Neural cell (in vitro differentiated cells): ENCODE data around the gene GMPPA. TPM values are rescaled to one million over a fixed set of nuclear protein-coding genes. Genes with fewer than 3 reads are reported as not detected.

ENCODE experiments used
- H2AFZ ChIP-seq: fragments of 200-600, 300-800 bp; sonication (generic), shearing (Covaris generic); 2 replicates; pipeline ENCODE4 v1.6.0; 2014; ENCODE audit warnings: low read depth, mild to moderate bottlenecking, antibody characterized with exemption, low read length, moderate library complexity
- H3F3A ChIP-seq: fragments of 200-600 bp; shearing (Covaris generic); 2 replicates; pipeline ENCODE4 v1.6.1; 2016; ENCODE audit warnings: mild to moderate bottlenecking, moderate library complexity, mixed read lengths, antibody characterized with exemption, low read length; ENCODE audit not compliant: insufficient read depth, poor library complexity, severe bottlenecking
- H3K27ac ChIP-seq: fragments of 200-600, 300-800 bp; sonication (generic), shearing (Covaris generic); 2 replicates; pipeline ENCODE4 v1.5.1; 2014; ENCODE audit warnings: mild to moderate bottlenecking, low read length, moderate library complexity
- H3K27me3 ChIP-seq: fragments of 300-800, 200-600 bp; sonication (generic), shearing (Covaris generic); 2 replicates; pipeline ENCODE4 v1.6.0; 2014; ENCODE audit warnings: mild to moderate bottlenecking, low read depth, low read length, moderate library complexity; ENCODE audit not compliant: insufficient read depth
- H3K36me3 ChIP-seq: fragments of 300-800, 200-600 bp; sonication (generic), shearing (Covaris generic); 2 replicates; pipeline ENCODE4 v1.5.1; 2014; ENCODE audit warnings: mild to moderate bottlenecking, antibody characterized with exemption, low read length, moderate library complexity; ENCODE audit not compliant: insufficient read depth
- H3K4me2 ChIP-seq: fragments of 300-800, 200-600 bp; sonication (generic), shearing (Covaris generic); 2 replicates; pipeline ENCODE4 v1.6.0; 2014; ENCODE audit warnings: mild to moderate bottlenecking, low read length
- H3K4me3 ChIP-seq: fragments of 300-800, 200-600 bp; sonication (generic), shearing (Covaris generic); 2 replicates; pipeline ENCODE4 v1.5.1; 2014; ENCODE audit warnings: mild to moderate bottlenecking, low read length, moderate library complexity
- H3K79me2 ChIP-seq: fragments of 200-600 bp; shearing (Covaris generic); replicated peaks from 2 replicates; pipeline ENCODE4 v1.6.0; 2014; ENCODE audit warnings: mild to moderate bottlenecking, low read length, moderate library complexity; ENCODE audit not compliant: insufficient read depth
- H3K9ac ChIP-seq: fragments of 300-800, 200-600 bp; sonication (generic), shearing (Covaris generic); 2 replicates; pipeline ENCODE4 v1.6.1; 2016; ENCODE audit warnings: mild to moderate bottlenecking, low read length, mixed read lengths
- H3K9me2 ChIP-seq: fragments of 200-600 bp; shearing (Covaris generic); 2 replicates; pipeline ENCODE4 v1.6.1; 2016; ENCODE audit warnings: mild to moderate bottlenecking, low read length, mixed read lengths; ENCODE audit not compliant: insufficient read depth
- H3K9me3 ChIP-seq: fragments of 200-600, 300-800 bp; sonication (generic), shearing (Covaris generic); 2 replicates; pipeline ENCODE4 v1.6.1; 2016; ENCODE audit warnings: mild to moderate bottlenecking, mixed run types, low read length, moderate library complexity, mixed read lengths
- H4K20me1 ChIP-seq: fragments of 200-600 bp; shearing (Covaris generic); 2 replicates; pipeline ENCODE4 v1.6.1; 2016; ENCODE audit warnings: mild to moderate bottlenecking, mixed run types; ENCODE audit not compliant: insufficient read depth
- CTCF ChIP-seq: fragments of 450-650 bp; IDR thresholded peaks from 2 replicates; pipeline ENCODE4 v1.5.1; 2014; ENCODE audit warnings: antibody characterized with exemption, mild to moderate bottlenecking, moderate library complexity; ENCODE audit not compliant: poor library complexity, severe bottlenecking
- EP300 ChIP-seq: fragments of 450-650 bp; conservative IDR thresholded peaks from 2 replicates; pipeline ENCODE4 v1.6.1; 2014; ENCODE audit warnings: antibody characterized with exemption, mild to moderate bottlenecking, moderate library complexity; ENCODE audit not compliant: poor library complexity, severe bottlenecking
- EZH2 ChIP-seq: fragments of 200-600, 300-800 bp; shearing (Covaris generic), sonication (generic); IDR thresholded peaks from 2 replicates; pipeline ENCODE4 v1.6.1; 2014; ENCODE audit warnings: antibody characterized with exemption, low read length, borderline replicate concordance, mild to moderate bottlenecking; ENCODE audit not compliant: insufficient read depth, poor library complexity, severe bottlenecking
- MXI1 ChIP-seq: fragments of 450-650 bp; conservative IDR thresholded peaks from 2 replicates; pipeline ENCODE4 v1.6.1; 2014; ENCODE audit warnings: antibody characterized with exemption, mild to moderate bottlenecking; ENCODE audit not compliant: poor library complexity, severe bottlenecking
- POLR2AphosphoS5 ChIP-seq: IDR thresholded peaks from 2 replicates; pipeline ENCODE4 v1.6.1; 2012
- RAD21 ChIP-seq: fragments of 450-650 bp; conservative IDR thresholded peaks from 2 replicates; pipeline ENCODE4 v1.6.1; 2014; ENCODE audit warnings: antibody characterized with exemption, mild to moderate bottlenecking, moderate library complexity
- REST ChIP-seq: IDR thresholded peaks from 2 replicates; pipeline ENCODE4 v1.6.1; 2012; ENCODE audit warnings: borderline replicate concordance
- SMC3 ChIP-seq: fragments of 450-650 bp; conservative IDR thresholded peaks from 2 replicates; pipeline ENCODE4 v1.6.1; 2014; ENCODE audit warnings: antibody characterized with exemption, mild to moderate bottlenecking, moderate library complexity; ENCODE audit not compliant: poor library complexity
- TAF1 ChIP-seq: IDR thresholded peaks from 2 replicates; pipeline ENCODE4 v1.6.1; 2012; ENCODE audit warnings: low read depth
- polyA plus RNA-seq: library from polyadenylated mRNA; depleted of rRNA; stranded (reverse); fragments of >200 nt; gene quantifications from 2 replicates; pipeline ENCODE4 v1.2.3, GENCODE V29; 2014

GMPPA gene
- polyA plus RNA-seq, 1 donor from 2014 or later: 20.4 TPM

GRCh38 chr2:219455581-219455980, 43.1 kb upstream of the GMPPA start:
- Histone ChIP-seq H3K4me3 (no peak overlapping the region), H3K4me2 (no peak overlapping the region), H2AFZ (no peak overlapping the region), H3K9ac (no peak overlapping the region), H3K27ac (no peak overlapping the region), H4K20me1 (no peaks in the 10 kb centered on the region), H3K36me3 (peaks cover 6% of the 10 kb centered on the region), H3K79me2 (no peaks in the 10 kb centered on the region), H3K27me3 (no peaks in the 10 kb centered on the region), H3K9me3 (no peaks in the 10 kb centered on the region), H3K9me2 (no peaks in the 10 kb centered on the region), H3F3A (no peaks in the 10 kb centered on the region)
- TF ChIP-seq EP300: no peak
- no peak for TF ChIP-seq CTCF
- no peak for TF ChIP-seq MXI1
- no peak for TF ChIP-seq RAD21
- no peak for TF ChIP-seq SMC3
- TF ChIP-seq EZH2: no peak

DNA sequence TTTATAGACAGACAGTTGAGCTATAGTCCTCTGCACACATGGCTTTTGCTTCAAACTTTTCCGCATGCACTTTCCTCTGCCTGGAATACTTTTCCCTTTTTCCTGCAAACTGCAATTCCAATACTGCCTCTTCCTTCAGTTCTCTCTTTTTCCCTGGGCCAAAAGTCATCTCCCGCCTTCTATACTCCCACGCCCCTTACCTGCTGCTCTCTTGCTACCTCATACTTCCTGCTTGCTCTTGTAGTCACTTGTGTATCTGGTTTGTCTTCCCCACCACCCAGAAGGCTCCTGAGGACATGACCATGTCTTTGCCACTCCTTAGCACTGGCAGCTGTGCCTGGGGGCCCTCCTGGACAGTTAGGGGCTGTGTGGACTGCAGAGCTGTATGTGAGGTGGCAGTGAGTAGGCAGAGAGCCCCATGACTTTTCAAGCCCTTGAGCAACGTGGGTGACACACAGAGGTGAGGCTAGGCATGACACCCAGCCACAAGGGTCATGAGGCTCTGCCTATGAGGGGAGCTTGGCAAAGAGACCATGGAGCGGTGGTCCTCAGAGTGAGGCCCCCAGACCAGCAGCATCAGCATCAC, 40.8 kb upstream of the GMPPA start:
- Histone ChIP-seq H3K79me2 (no peaks in the 10 kb centered on the region), H3K9me3 (no peaks in the 10 kb centered on the region)

More for the DNA sequence above, 40.8 kb upstream of the GMPPA start:
- no peaks in the 10 kb centered on the region for H3K9me2 ChIP-seq
- no peak overlapping the region for H3K4me2 ChIP-seq
- no peak overlapping the region for H3K27ac ChIP-seq
- no peaks in the 10 kb centered on the region for H4K20me1 ChIP-seq
- TF ChIP-seq SMC3: no peak
- TF ChIP-seq REST: no peak
- TF ChIP-seq MXI1: no peak
- TF ChIP-seq EP300: no peak
- no peak for TF ChIP-seq EZH2
- TF ChIP-seq TAF1: no peak
- no peak for TF ChIP-seq POLR2AphosphoS5
- no peak for TF ChIP-seq RAD21
- no peak for TF ChIP-seq CTCF
- H3K27me3 ChIP-seq: no peaks in the 10 kb centered on the region
- H3K36me3 ChIP-seq: peaks cover 6% of the 10 kb centered on the region
- no peak overlapping the region for H2AFZ ChIP-seq
- H3K9ac ChIP-seq: no peak overlapping the region
- H3K4me3 ChIP-seq: no peak overlapping the region
- no peaks in the 10 kb centered on the region for H3F3A ChIP-seq
